Omental fat pad (tissue), 4 donors: Measurements from ENCODE around the gene PTTG1IP2. TPM values are rescaled to one million over a fixed set of nuclear protein-coding genes. Genes with fewer than 3 reads are reported as not detected.

Experiments
- ATAC-seq: fragments of 150-250 bp; one replicate; pipeline ENCODE4 v1.9.1; 2016; ENCODE audit warnings: mild to moderate bottlenecking, moderate library complexity; ENCODE audit not compliant: low FRiP score
- DNase-seq: peaks from one replicate; pipeline ENCODE4 v3.0.0-alpha.2; 2019; ENCODE audit warnings: low spot score
- CTCF ChIP-seq, 3 donors: fragments of 450-650 bp; IDR thresholded peaks; one replicate each; pipeline ENCODE4 v1.5.1; 2016 to 2017; ENCODE audit warnings: antibody characterized with exemption in 3 of 3, mild to moderate bottlenecking in 3 of 3, moderate library complexity in 2 of 3
- total RNA-seq, 4 donors: library from RNA; depleted of rRNA; stranded (reverse); fragments of >200 nt; gene quantifications; one replicate each; pipeline ENCODE4 v1.1.0, GENCODE V29; 2016

PTTG1IP2 gene
- total RNA-seq, 4 donors from 2014 or later: not detected

GRCh38 chr7:90502539-90502938, 33.1 kb downstream of the PTTG1IP2 start:
- DNase-seq (no peak), ATAC-seq (no peak)
- TF ChIP-seq CTCF (IDR thresholded peaks at IDR 0.05): no peak

GRCh38 chr7:90503367-90503766, 33.9 kb downstream of the PTTG1IP2 start:
- DNase-seq: no peak
- no peak for TF ChIP-seq CTCF (IDR thresholded peaks at IDR 0.05)
- ATAC-seq: no peak

GRCh38 chr7:90507692-90508091, 38.3 kb downstream of the PTTG1IP2 start:
- ATAC-seq: no peak
- TF ChIP-seq CTCF (IDR thresholded peaks at IDR 0.05): no peak
- DNase-seq: no peak

GRCh38 chr7:90511776-90512175, 42.3 kb downstream of the PTTG1IP2 start:
- no peak for TF ChIP-seq CTCF (IDR thresholded peaks at IDR 0.05)
- DNase-seq (no peak), ATAC-seq (no peak)

GRCh38 chr7:90512821-90513254, 43.4 kb downstream of the PTTG1IP2 start:
- ATAC-seq: no peak
- TF ChIP-seq CTCF (IDR thresholded peaks at IDR 0.05): no peak
- DNase-seq: no peak

- ATAC-seq: no peak
- TF ChIP-seq CTCF (IDR thresholded peaks at IDR 0.05): no peak
- no peak for DNase-seq
Measured at GRCh38 chr7:90516257-90516656, 46.8 kb downstream of the PTTG1IP2 start.

- TF ChIP-seq CTCF (IDR thresholded peaks at IDR 0.05): no peak
- ATAC-seq (no peak), DNase-seq (no peak)
Measured at GRCh38 chr7:90518630-90519029, 49.2 kb downstream of the PTTG1IP2 start.
